Measurements from ENCODE around the gene OR10G3.

The OR10G3 gene

GRCh38 chr14:21529515-21529914 is 50.4 kb downstream of the OR10G3 start:
- Histone ChIP-seq H3K79me2 (ENCODE audit: insufficient read depth, low read length) (no peaks in the 10 kb centered on the region), H3K4me3 (ENCODE audit: low read length, poor library complexity, severe bottlenecking) (no peak overlapping the region), H2AFZ (ENCODE audit: low read length) (no peak overlapping the region), H3K36me3 (ENCODE audit: insufficient read depth, low read length) (no peaks in the 10 kb centered on the region), H3F3A (ENCODE audit: low read depth) (no peaks in the 10 kb centered on the region), H3K9me2 (replicated peaks; ENCODE audit: low read depth, low read length) (no peaks in the 10 kb centered on the region), H3K4me1 (ENCODE audit: insufficient read depth, low read length, poor library complexity, severe bottlenecking) (peaks cover 13% of the 10 kb centered on the region), H3K4me2 (ENCODE audit: low read depth, low read length, poor library complexity, severe bottlenecking) (no peak overlapping the region), H3K9ac (ENCODE audit: low read depth, low read length, poor library complexity, severe bottlenecking) (no peak overlapping the region), H3K27me3 (ENCODE audit: insufficient read depth, low read length, poor library complexity, severe bottlenecking) (no peaks in the 10 kb centered on the region), H3K9me3 (ENCODE audit: insufficient read depth, low read depth, low read length) (no peaks in the 10 kb centered on the region), H4K20me1 (ENCODE audit: insufficient read depth, low read length, poor library complexity, severe bottlenecking) (no peaks in the 10 kb centered on the region)
- no peak for TF ChIP-seq EZH2phosphoT487 (IDR thresholded peaks at IDR 0.05; ENCODE audit: borderline replicate concordance)
- no peak for TF ChIP-seq CTCF (conservative IDR thresholded peaks at IDR 0.05; ENCODE audit: low read length)

GRCh38 chr14:21528381-21529348 is 51.2 kb downstream of the OR10G3 start:
- no peaks in the 10 kb centered on the region for H3K36me3 ChIP-seq (ENCODE audit: insufficient read depth, low read length)
- H3K4me2 ChIP-seq (ENCODE audit: low read depth, low read length, poor library complexity, severe bottlenecking): no peak overlapping the region
- H3K9ac ChIP-seq (ENCODE audit: low read depth, low read length, poor library complexity, severe bottlenecking): no peak overlapping the region
- peak overlapping the region; percentile 4; the same call in 1 of the 2 replicates for H2AFZ ChIP-seq (ENCODE audit: low read length)
- peaks cover 13% of the 10 kb centered on the region for H3K4me1 ChIP-seq (ENCODE audit: insufficient read depth, low read length, poor library complexity, severe bottlenecking)
- no peaks in the 10 kb centered on the region for H3F3A ChIP-seq (ENCODE audit: low read depth)
- no peak overlapping the region for H3K4me3 ChIP-seq (ENCODE audit: low read length, poor library complexity, severe bottlenecking)
- no peaks in the 10 kb centered on the region for H4K20me1 ChIP-seq (ENCODE audit: insufficient read depth, low read length, poor library complexity, severe bottlenecking)
- no peaks in the 10 kb centered on the region for H3K9me3 ChIP-seq (ENCODE audit: insufficient read depth, low read depth, low read length)
- H3K79me2 ChIP-seq (ENCODE audit: insufficient read depth, low read length): no peaks in the 10 kb centered on the region
- H3K9me2 ChIP-seq (replicated peaks; ENCODE audit: low read depth, low read length): no peaks in the 10 kb centered on the region
- TF ChIP-seq CTCF (conservative IDR thresholded peaks at IDR 0.05; ENCODE audit: low read length): no peak
- TF ChIP-seq EZH2phosphoT487 (IDR thresholded peaks at IDR 0.05; ENCODE audit: borderline replicate concordance): no peak
- no peaks in the 10 kb centered on the region for H3K27me3 ChIP-seq (ENCODE audit: insufficient read depth, low read length, poor library complexity, severe bottlenecking)

- peaks cover 13% of the 10 kb centered on the region for H3K4me1 ChIP-seq (ENCODE audit: insufficient read depth, low read length, poor library complexity, severe bottlenecking)
- no peak overlapping the region for H3K4me3 ChIP-seq (ENCODE audit: low read length, poor library complexity, severe bottlenecking)
- H2AFZ ChIP-seq (ENCODE audit: low read length): no peak overlapping the region
- no peaks in the 10 kb centered on the region for H3K36me3 ChIP-seq (ENCODE audit: insufficient read depth, low read length)
- TF ChIP-seq CTCF (conservative IDR thresholded peaks at IDR 0.05; ENCODE audit: low read length): no peak
- TF ChIP-seq EZH2phosphoT487 (IDR thresholded peaks at IDR 0.05; ENCODE audit: borderline replicate concordance): no peak
- H3K9ac ChIP-seq (ENCODE audit: low read depth, low read length, poor library complexity, severe bottlenecking): no peak overlapping the region
- H3K27me3 ChIP-seq (ENCODE audit: insufficient read depth, low read length, poor library complexity, severe bottlenecking): no peaks in the 10 kb centered on the region
- H4K20me1 ChIP-seq (ENCODE audit: insufficient read depth, low read length, poor library complexity, severe bottlenecking): no peaks in the 10 kb centered on the region
- H3K9me2 ChIP-seq (replicated peaks; ENCODE audit: low read depth, low read length): no peaks in the 10 kb centered on the region
- H3K79me2 ChIP-seq (ENCODE audit: insufficient read depth, low read length): no peaks in the 10 kb centered on the region
- H3K4me2 ChIP-seq (ENCODE audit: low read depth, low read length, poor library complexity, severe bottlenecking): peak overlapping the region; percentile 75
- no peaks in the 10 kb centered on the region for H3F3A ChIP-seq (ENCODE audit: low read depth)
- H3K9me3 ChIP-seq (ENCODE audit: insufficient read depth, low read depth, low read length): no peaks in the 10 kb centered on the region
Measured at GRCh38 chr14:21527318-21527679, 52.6 kb downstream of the OR10G3 start.

All from Loucy (cell line).